Epidermal melanocyte (primary cell): ENCODE results near the gene GPS1.

Experiments used
- DNase-seq: peaks from one replicate; pipeline ENCODE4 v3.0.0; 2011; ENCODE audit warnings: low spot score; ENCODE audit not compliant: insufficient read length

The GPS1 gene

GRCh38 chr17:82014432-82014831, 37.3 kb upstream of the GPS1 start:
- DNase-seq, result no peak

DNA sequence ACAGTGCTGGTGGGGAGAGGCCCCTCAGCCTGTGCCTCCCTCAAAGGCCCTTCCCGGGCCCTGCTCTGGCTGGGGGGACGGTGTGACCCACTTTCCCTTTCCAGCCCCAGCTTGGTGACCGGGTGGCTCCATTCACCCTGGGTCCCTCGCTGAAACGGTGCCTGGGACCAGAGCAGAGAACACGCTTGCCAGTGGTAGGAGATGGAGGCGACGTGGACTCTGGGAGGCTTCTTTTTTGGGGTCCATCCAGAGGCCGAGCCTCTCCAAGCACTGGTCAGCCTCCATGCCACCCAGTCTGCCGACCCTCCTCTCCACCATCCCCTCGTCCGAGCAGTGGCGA, 36.8 kb upstream of the GPS1 start:
- no peak for DNase-seq

- no peak for DNase-seq
Measured at GRCh38 chr17:82015311-82015971, 36.3 kb upstream of the GPS1 start.

DNA sequence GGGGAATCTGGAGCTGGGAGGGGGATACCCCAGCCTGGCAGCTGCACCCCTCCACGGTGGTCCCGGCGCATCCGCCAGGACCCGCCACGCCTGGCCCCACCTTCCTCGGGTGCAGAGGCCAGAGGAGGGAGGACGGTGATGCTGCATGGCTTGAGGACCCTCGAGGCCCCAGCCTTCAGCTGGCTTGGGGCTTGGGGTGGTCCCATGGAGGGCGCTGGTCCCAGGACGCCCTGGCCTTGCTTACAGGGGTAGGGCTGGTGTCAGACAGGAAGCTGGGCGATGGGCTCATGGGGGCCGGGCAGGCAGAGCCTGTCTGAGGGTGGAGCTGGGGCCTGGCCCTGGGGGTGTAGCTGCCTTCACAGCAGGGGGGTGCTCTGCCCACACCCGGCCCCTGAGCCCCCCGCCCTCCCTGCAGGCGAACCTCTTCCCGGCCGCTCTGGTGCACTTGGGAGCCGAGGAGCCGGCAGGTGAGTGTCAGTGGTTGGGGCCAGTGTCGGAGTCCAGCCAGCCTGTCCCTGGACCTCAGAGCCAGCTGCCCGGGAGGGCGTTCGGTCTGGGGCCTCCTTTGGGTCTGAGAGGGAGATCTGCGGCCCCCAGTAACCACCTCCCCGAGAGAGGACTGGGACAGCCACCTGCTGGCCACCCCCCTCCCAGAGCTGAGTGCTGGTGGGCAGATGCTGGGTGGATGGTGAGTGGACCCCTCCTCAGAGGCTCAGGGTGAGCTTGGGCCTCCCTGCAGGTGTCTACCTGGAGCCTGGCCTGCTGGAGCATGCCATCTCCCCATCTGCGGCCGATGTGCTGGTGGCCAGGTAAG, 35.4 kb upstream of the GPS1 start:
- no peak for DNase-seq

DNA sequence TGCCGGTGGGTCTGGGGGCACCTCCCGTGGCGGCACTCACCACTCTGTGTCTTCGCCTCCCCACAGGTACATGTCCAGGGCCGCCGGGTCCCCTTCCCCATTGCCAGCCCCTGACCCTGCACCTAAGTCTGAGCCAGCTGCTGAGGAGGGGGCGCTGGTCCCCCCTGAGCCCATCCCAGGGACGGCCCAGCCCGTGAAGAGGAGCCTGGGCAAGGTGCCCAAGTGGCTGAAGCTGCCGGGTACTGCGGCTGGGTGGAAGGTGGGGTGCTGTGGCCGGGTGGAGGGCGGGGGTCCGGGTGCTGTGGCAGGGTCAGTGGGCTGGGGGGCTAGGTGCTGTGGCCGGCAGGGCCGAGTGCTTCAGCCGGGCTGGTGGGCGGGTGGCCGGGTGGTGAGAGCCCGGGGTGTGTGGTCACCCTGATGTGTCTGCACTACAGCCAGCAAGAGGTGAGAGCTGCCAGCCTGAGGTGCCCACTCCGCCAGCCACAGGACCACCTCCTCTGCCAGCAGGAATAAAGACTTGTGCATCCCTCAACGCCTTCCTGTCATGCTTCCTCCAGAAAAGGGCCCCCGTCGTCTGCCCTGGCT, 34.7 kb upstream of the GPS1 start:
- DNase-seq, result no peak

DNA sequence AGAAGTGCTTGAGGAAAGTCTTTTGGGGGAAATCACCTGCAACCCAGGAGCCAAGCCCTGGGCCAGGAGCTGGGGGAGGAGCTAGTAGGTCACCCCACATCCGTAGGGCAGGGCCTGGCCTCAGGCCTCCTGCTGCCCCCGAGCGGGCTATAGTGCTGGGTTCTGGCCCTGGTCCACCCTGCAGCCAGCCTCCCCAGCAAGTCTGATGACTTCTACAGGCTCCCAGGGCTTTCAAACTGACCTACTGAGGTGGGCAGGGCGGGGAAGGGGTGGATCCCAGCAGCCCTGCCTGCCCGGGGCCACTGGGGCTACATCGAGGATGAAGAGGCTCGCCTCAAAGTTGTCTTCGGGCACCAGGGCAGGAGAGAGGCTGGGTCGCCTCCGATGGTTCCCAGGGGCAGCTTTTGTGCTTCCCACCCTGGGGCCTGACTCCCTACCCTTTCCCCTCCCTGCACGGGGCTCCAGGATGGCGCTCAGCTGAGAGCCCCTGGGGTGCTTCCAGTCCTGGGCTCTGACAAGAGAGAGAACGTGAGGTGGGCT, 34.0 kb upstream of the GPS1 start:
- no peak for DNase-seq

DNA sequence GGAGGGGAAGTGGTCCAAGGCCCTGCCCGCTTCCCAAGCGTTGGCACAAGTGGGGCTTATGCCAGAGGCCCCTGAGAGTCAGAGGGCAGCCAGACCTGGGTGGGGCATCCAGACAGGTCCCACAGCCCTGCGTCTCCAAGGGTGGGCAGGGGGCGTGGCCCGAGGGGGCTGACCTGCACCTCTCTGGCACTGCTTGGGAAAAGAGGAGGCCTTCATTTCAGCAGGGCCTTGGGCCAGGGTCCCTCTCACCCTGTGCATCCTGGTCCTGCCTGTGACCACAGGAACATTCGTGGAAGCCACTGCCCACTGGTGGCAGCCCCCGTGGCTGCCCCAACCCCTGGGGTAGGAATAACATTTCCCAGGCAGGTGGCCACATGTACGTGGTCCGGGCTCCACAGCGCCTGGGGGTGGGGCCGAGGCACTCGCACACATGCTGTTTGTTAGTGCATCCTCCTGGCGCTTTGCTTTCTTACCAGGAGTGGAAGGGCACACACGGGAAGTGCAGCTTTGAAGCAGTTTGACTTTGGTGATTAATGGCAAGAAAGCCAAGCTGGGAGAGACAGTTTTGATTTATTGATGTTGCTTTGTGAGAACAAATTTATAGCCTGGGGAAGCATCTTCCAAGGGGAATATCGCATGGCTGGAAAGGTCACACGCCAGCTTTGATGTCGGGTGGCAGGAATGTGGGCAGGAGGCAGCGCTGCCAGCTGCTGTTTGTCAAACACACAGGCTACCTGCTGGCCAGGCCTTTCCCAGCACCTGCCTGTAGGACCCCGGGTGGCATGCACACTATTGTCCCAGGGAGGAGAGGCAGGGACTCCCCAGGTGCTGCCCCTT, 33.3 kb upstream of the GPS1 start:
- no peak for DNase-seq

DNA sequence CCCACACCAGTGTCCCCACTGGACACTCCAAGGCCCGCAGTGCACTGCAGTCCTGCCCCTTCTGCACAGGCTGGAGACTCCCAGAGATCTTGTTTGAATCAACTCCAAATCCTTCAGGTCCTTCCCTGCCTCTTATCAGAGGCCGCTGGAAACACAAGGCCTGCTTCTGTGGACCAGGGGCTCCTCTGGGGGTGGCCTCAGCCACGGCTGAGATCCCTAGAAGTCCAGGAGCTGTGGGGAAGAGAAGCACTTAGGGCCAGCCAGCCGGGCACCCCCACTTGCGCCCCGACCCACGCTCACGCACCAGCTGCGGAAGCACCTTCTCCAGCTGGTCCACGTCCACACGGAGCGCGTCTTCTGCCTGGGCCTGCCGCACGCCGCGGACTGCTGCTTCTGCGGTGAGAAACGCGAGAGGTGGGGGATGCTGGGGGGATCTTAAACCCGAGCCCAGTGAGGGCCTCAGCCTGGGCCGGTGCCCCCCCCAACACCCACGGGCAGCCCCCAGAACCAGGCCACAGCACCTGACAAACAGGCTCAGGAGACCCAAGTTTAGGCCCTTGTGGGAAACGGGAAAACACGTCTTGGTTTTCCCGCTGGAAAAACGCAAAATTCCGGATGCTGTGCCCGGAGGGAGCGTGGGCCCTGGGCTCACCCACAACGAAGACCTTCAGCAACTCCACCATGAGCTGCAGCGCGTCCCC, 32.6 kb upstream of the GPS1 start:
- no peak for DNase-seq

DNA sequence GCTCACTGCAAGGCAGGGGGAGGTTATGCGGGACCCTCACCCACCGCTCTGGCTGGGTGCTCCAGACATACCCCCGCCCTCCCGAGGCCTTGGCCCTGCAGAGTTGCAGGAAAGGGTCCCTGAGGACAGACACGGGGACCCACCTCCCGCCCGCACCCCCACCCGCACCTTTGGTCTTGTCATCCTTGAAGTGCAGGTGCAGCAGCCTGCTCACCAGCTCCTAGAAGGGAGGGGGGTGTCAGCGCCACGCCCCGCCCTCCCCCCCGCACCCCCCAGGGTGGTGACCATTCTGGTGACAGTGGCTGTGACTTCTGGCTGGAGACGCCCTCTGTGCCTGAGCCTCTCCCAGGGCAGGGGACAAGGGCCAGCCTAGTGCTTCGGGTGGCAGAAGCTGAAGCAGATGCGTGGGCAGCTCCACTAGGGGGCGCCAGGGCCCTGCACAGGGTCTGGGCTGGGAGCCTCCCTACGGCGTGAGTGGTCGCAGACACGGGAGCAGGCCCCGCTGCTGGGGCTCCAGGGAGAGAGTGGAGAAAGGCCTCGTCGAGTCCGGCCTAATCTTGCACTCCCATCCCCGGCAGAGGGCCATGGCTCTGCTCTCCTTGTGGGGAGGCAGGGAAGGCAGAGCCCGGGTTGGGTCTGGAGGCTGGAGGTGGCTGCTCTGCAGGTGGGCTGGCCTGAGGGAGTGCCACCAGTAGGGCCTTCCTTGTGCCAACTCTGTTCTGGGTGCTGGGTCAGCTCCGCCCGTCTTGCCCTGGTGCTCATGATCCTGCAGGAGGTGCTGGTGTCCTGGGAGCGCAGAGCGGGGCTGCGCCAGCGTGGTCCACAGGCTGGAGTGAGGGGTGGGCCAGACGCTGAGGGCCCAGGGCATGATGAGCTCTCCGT, 31.8 kb upstream of the GPS1 start:
- no peak for DNase-seq

DNA sequence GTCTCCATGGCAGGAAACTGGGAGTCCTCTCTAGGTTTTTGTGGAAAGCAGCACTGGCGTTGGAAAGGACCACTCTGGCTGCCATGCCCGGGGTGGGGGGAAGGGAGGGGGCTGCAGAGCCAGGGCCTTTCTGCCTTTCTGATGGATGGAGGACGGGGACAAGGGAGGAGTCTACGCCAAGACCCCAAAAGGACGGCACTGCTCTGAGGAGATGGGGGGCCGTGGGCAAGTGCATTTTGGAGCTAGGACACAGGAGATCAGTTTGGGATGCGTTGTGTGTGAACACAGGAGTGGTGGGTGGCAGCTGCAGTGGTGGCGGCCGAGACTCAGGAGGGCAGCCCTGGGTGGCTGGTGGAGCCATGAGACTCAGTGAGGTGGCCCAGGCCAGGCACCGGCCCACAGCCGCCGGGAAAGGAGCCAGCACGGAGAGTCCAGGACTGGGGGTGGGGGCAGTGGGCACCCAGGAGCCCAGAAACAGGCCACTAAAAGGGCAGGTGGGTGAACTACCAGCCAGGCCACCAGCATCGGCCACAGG, 31.1 kb upstream of the GPS1 start:
- DNase-seq, result no peak

- peak; percentile 82 for DNase-seq
Measured at GRCh38 chr17:82021107-82021899, 30.4 kb upstream of the GPS1 start.

DNA sequence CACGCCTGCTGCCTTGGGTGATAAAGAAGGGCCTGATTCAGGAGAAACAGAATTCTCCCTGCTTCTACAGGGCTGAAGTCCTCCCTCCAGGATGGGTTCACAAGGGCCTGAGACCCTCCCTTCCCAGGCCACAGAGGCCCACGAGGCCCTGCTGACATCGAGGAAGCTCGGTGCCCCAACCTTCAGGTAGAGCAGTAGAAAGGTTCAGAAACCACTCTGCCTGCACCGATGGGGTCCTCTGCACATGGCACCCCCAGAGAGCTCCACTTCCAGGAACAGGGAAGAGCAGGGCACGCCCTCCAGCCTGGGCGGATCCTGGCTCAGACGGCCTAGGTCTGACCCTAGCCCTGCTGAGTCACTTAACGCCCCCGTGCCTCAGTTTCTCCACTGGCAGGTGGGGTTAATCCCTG, 29.8 kb upstream of the GPS1 start:
- DNase-seq, result no peak

GRCh38 chr17:82022310-82022980, 29.3 kb upstream of the GPS1 start, which contains the start of gene CENPX:
CENPX (minus strand) TSS chr17:82022878; CDS start chr17:82022861, 17 bp downstream.
- no peak for DNase-seq

- DNase-seq, result peak; percentile 100
Measured at GRCh38 chr17:82022981-82023446, 28.7 kb upstream of the GPS1 start, which contains the start of gene LRRC45. LRRC45 (plus strand) TSS chr17:82023305; CDS start chr17:82023644, 339 bp downstream.

DNA sequence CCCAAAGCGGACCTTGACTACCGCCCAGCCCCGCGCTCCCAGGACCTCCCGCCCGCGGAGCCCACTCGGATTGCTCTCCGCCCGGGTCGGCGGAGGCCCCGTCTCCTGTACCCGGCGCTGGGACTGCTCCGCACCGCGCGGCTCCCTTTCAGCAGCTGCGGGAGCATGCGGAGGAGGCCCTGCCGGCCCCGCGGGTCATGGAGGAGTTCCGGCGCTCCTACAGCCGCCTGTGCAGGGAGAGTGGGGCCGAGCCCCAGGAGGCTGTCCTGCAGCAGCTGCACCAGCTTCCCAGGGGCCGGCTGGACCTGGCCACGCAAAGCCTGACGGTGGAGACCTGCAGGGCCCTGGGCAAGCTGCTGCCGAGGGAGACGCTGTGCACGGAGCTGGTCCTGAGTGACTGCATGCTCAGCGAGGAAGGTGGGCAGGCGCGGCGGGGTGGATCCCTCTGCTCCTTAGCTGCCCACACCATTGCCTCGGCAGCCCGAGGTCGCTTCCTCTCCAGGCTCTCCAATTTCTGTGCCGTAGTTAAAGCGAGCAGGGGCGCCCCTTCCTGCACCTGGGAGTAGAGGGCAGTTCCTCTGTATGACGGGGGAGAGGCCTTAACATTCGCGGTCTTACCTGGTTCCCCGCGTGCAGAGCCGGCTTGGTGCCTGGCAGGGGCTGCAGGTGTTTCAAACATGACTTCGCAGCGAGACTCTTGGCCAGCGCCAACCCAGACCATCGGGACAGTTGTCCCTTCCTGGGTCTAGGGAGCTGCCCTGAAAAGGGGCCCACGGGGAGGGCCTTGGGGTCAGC, 28.1 kb upstream of the GPS1 start:
- no peak for DNase-seq

DNA sequence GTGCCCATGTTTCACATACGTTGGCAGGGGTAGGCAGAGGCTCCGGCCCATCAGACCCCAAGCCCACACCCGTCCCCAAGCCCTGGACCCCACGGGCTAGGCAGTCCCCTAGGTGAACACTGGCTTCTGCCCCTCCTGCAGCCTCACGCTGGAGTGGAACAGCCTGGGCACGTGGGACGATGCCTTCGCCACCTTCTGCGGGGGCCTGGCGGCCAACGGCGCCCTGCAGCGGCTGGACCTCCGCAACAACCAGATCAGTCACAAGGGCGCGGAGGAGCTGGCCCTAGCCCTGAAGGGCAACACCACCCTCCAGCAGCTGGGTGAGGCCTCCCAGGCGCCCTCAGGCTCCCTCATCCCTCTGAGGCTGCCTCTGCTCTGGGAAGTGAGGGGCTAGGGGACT, 26.8 kb upstream of the GPS1 start:
- no peak for DNase-seq
